Colon (tissue), 2 donors: ENCODE data around the gene TAS2R10.
"Not testable (repeated sequence)": the region's sequence is repeated elsewhere in the genome, so short reads cannot be mapped to it uniquely, and the experiment has no call there.

Source experiments
- FAIRE-seq: peaks from 2 replicates; lab custom pipeline; 2012; peaks lifted over from hg19 to GRCh38; lab: Jason Lieb, UNC
- donor health status: control.
- donor health status: control.

The TAS2R10 gene

GRCh38 chr12:10826258-10826657 is at the start of gene TAS2R10:
TAS2R10 (minus strand) TSS chr12:10826358; CDS start chr12:10826269, 89 bp downstream.
- no peak for FAIRE-seq

- no peak for FAIRE-seq
These were observed 47.2 kb upstream of the TAS2R10 start for GRCh38 chr12:10873378-10873777.

- FAIRE-seq, result no peak
These were observed 41.2 kb upstream of the TAS2R10 start for GRCh38 chr12:10867381-10867780.

GRCh38 chr12:10863512-10864218 is 37.5 kb upstream of the TAS2R10 start:
- no peak for FAIRE-seq

GRCh38 chr12:10861366-10861765 is 35.2 kb upstream of the TAS2R10 start:
- no peak for FAIRE-seq

- no peak for FAIRE-seq
These were observed 29.6 kb upstream of the TAS2R10 start for GRCh38 chr12:10855807-10856206.

- no peak for FAIRE-seq
These were observed 27.6 kb upstream of the TAS2R10 start for GRCh38 chr12:10853776-10854175.

- FAIRE-seq, result no peak
These were observed 25.2 kb upstream of the TAS2R10 start for GRCh38 chr12:10851243-10851858.

GRCh38 chr12:10849425-10849878 is 23.3 kb upstream of the TAS2R10 start, which contains the start of gene PRR4:
PRR4 (minus strand) TSS chr12:10849475; CDS start chr12:10849437, 38 bp downstream.
- FAIRE-seq, result no peak

- FAIRE-seq, result no peak
These were observed 21.6 kb upstream of the TAS2R10 start for GRCh38 chr12:10847744-10848143.

- FAIRE-seq, result no peak
These were observed 16.7 kb upstream of the TAS2R10 start for GRCh38 chr12:10842862-10843261.

GRCh38 chr12:10838461-10838860 is 12.3 kb upstream of the TAS2R10 start:
- FAIRE-seq, result no peak

- FAIRE-seq, result no peak
These were observed 3.8 kb upstream of the TAS2R10 start for GRCh38 chr12:10829994-10830393.

GRCh38 chr12:10824957-10825356 is 1.2 kb downstream of the TAS2R10 start:
- FAIRE-seq, result no peak

GRCh38 chr12:10811883-10812536 is 14.1 kb downstream of the TAS2R10 start:
- no peak for FAIRE-seq

- FAIRE-seq, result no peak
These were observed 16.1 kb downstream of the TAS2R10 start, which contains the start of gene TAS2R9 for GRCh38 chr12:10810068-10810467. TAS2R9 (minus strand) TSS chr12:10810168; CDS start chr12:10810075, 93 bp downstream.

GRCh38 chr12:10807186-10807585 is 19.0 kb downstream of the TAS2R10 start, which contains the start of gene TAS2R8:
TAS2R8 (minus strand) TSS chr12:10807286; CDS start chr12:10806980, 306 bp downstream.
- no peak for FAIRE-seq

GRCh38 chr12:10802587-10802986 is 23.6 kb downstream of the TAS2R10 start, which contains the start of gene TAS2R7:
TAS2R7 (minus strand) TSS chr12:10802627; CDS start chr12:10802570, 57 bp downstream.
- FAIRE-seq, result no peak

- FAIRE-seq, result no peak
These were observed 24.4 kb downstream of the TAS2R10 start for GRCh38 chr12:10801741-10802140.

GRCh38 chr12:10794222-10794621 is 31.9 kb downstream of the TAS2R10 start:
- FAIRE-seq, result no peak

GRCh38 chr12:10791769-10792168 is 34.4 kb downstream of the TAS2R10 start:
- FAIRE-seq, result not testable (repeated sequence)

- FAIRE-seq, result no peak
These were observed 42.9 kb downstream of the TAS2R10 start for GRCh38 chr12:10783252-10783651.

- no peak for FAIRE-seq
These were observed 47.1 kb downstream of the TAS2R10 start for GRCh38 chr12:10779103-10779502.
